Right lobe of liver (tissue), 6 donors: ENCODE data around the gene TCF12. TPM values are rescaled to one million over a fixed set of nuclear protein-coding genes. Genes with fewer than 3 reads are reported as not detected.
"Not testable (repeated sequence)": the region's sequence is repeated elsewhere in the genome, so short reads cannot be mapped to it uniquely, and the experiment has no call there.

Source experiments
- ATAC-seq, 4 donors: fragments of 200-7000 bp; cut with Tn5 transposase; one replicate each; pipeline ENCODE4 v1.9.1; 2020; ENCODE audit warnings: mild to moderate bottlenecking in 4 of 4, moderate library complexity in 4 of 4
- DNase-seq, 3 donors: peaks; one replicate each; pipeline ENCODE4 v3.0.0-alpha.2; 2020
- H3K27ac ChIP-seq, 3 donors: fragments of 200-600 bp; one replicate each; pipeline ENCODE4 v1.8.0; 2022
- H3K27me3 ChIP-seq, 2 donors: fragments of 200-600 bp; one replicate each; pipeline ENCODE4 v1.8.0; 2022
- H3K36me3 ChIP-seq, 4 donors: fragments of 200-600 bp; sonication (generic) in 1 of 4; one replicate each; pipeline versions ENCODE4 v1.5.1 to v1.8.0; 2017 to 2022; ENCODE audit warnings: control low read depth in 1 of 4
- H3K4me1 ChIP-seq, 4 donors: fragments of 200-600 bp; sonication (generic) in 1 of 4; one replicate each; pipeline versions ENCODE4 v1.5.1 to v1.8.0; 2017 to 2022; ENCODE audit warnings: control low read depth in 1 of 4
- H3K4me3 ChIP-seq, 3 donors: fragments of 200-600 bp; one replicate each; pipeline ENCODE4 v1.8.0; 2022
- H3K9me3 ChIP-seq, 4 donors: fragments of 200-600 bp; sonication (generic) in 1 of 4; one replicate each; pipeline versions ENCODE4 v1.5.1 to v1.8.0; 2017 to 2022; ENCODE audit warnings: control low read depth in 1 of 4
- CTCF ChIP-seq, 4 donors: fragments of 200-600 bp in 3 of 4; fragments of 450-650 bp in 1 of 4; IDR thresholded peaks; one replicate each; pipeline versions ENCODE4 v1.5.1 to v1.8.0; 2016 to 2022; ENCODE audit warnings: antibody characterized with exemption in 4 of 4, mild to moderate bottlenecking in 2 of 4
- POLR2A ChIP-seq: fragments of 450-650 bp; IDR thresholded peaks from one replicate; pipeline ENCODE4 v1.6.1; 2017; ENCODE audit warnings: antibody characterized with exemption, mild to moderate bottlenecking
- WGBS: methylation state at CpG from one replicate; pipeline ENCODE4 v1.1.6; 2018; ENCODE audit warnings: low coverage, low lambda C conversion rate; ENCODE audit not compliant: insufficient coverage; ENCODE audit errors: missing lambda C conversion rate; 5-methylcytosine and 5-hydroxymethylcytosine counted together
- intact Hi-C, 2 donors: fragments of 100-400 bp; cut with DNase I; formaldehyde crosslinking; loops; one replicate each; pipeline versions ENCODE4 v1.11.2 to v1.14.1; 2022
- total RNA-seq, 6 experiments: library from RNA; depleted of rRNA in 2 of 6; stranded (reverse); fragments of >200 nt in 2 of 6; fragmentation: NEBNext Ultra II Directional in 3 of 6; extraction: Animal tissue kit (Norgen Biotek cat#: 25700) in 3 of 6; gene quantifications; one replicate each; pipeline versions ENCODE4 v1.1.0 to v1.2.4, GENCODE V29; 2016 to 2023
- donor health status: DM: no; HTN: yes; CAD: no.
- donor health status: DM: no; HTN: no; CAD: no.
- donor health status: DM: no; HTN: no; CAD: no.
- donor health status: DM: no; HTN: yes; CAD: no.
- donor health status: DM: no; HTN: yes; CAD: no.

The TCF12 gene
- total RNA-seq, 6 experiments from 2014 or later: 28.9 to 41.9 (median 35.3) TPM

- WGBS: 92% methylated on average over 1 of the region's 1 CpG
- intact Hi-C loops: no loop called here
- no peak for ATAC-seq
These were observed 229.2 kb downstream of the TCF12 start for GRCh38 chr15:57147621-57148020.

GRCh38 chr15:57148262-57148661, 229.8 kb downstream of the TCF12 start:
- intact Hi-C loops: no loop called here
- Histone ChIP-seq H3K9me3 (peaks cover 0 to 3% (median 0%) of the 10 kb centered on the region in 4 donors), H3K36me3 (no peaks in the 10 kb centered on the region), H3K4me1 (peaks cover 0 to 21% (median 3%) of the 10 kb centered on the region in 4 donors), H3K4me3 (no peak overlapping the region), H3K27ac (no peak overlapping the region), H3K27me3 (no peaks in the 10 kb centered on the region)
- ATAC-seq: no peak
- no peak for TF ChIP-seq CTCF (IDR thresholded peaks at IDR 0.05)
- TF ChIP-seq POLR2A: no peak
- no peak for DNase-seq

More at GRCh38 chr15:57147621-57148020, 229.2 kb downstream of the TCF12 start:
- Histone ChIP-seq H3K4me1 (peaks cover 0 to 18% (median 3%) of the 10 kb centered on the region in 4 donors), H3K4me3 (no peak overlapping the region), H3K36me3 (no peaks in the 10 kb centered on the region), H3K9me3 (peaks cover 0 to 3% (median 0%) of the 10 kb centered on the region in 4 donors), H3K27me3 (no peaks in the 10 kb centered on the region), H3K27ac (no peak overlapping the region)
- TF ChIP-seq POLR2A (no peak), CTCF (IDR thresholded peaks at IDR 0.05) (no peak)
- DNase-seq: no peak

GRCh38 chr15:57149196-57149595, 230.8 kb downstream of the TCF12 start:
- intact Hi-C loops: no loop called here
- peaks cover 0 to 21% (median 3%) of the 10 kb centered on the region in 4 donors for H3K4me1 ChIP-seq
- ATAC-seq (peak in 2 of 4 donors; percentile 11 to 19), DNase-seq (no peak)
- no peaks in the 10 kb centered on the region for H3K27me3 ChIP-seq
- no peak for TF ChIP-seq POLR2A
- H3K4me3 ChIP-seq: no peak overlapping the region
- no peaks in the 10 kb centered on the region for H3K36me3 ChIP-seq
- H3K27ac ChIP-seq: no peak overlapping the region
- peaks cover 0 to 3% (median 0%) of the 10 kb centered on the region in 4 donors for H3K9me3 ChIP-seq

- H3K36me3 ChIP-seq: no peaks in the 10 kb centered on the region
- peaks cover 0 to 21% (median 3%) of the 10 kb centered on the region in 4 donors for H3K4me1 ChIP-seq
- ATAC-seq (no peak), DNase-seq (no peak)
- no peaks in the 10 kb centered on the region for H3K27me3 ChIP-seq
- H3K27ac ChIP-seq: no peak overlapping the region
- intact Hi-C loops: loop anchor here in 1 of 2 donors (10.0 kb wide), 1 partner anchor 55 kb away; no protein-coding TSS in a partner anchor
- TF ChIP-seq POLR2A: no peak
- TF ChIP-seq CTCF (IDR thresholded peaks at IDR 0.05): no peak
- WGBS: 83% methylated on average over 4 of the region's 4 CpGs
- H3K4me3 ChIP-seq: no peak overlapping the region
- peaks cover 0 to 3% (median 0%) of the 10 kb centered on the region in 4 donors for H3K9me3 ChIP-seq
These were observed 231.8 kb downstream of the TCF12 start for GRCh38 chr15:57150066-57150865.

- intact Hi-C loops: loop anchor here in 1 of 2 donors (10.0 kb wide), 1 partner anchor 54 kb away; no protein-coding TSS in a partner anchor
- H3K4me3 ChIP-seq, DNase-seq, H3K27ac ChIP-seq, H3K27me3 ChIP-seq, H3K9me3 ChIP-seq, ATAC-seq, H3K36me3 ChIP-seq: not testable (repeated sequence)
- WGBS: 100% methylated on average over 1 of the region's 1 CpG
- peaks cover 0 to 21% (median 5%) of the 10 kb centered on the region in 4 donors for H3K4me1 ChIP-seq
These were observed 232.4 kb downstream of the TCF12 start for GRCh38 chr15:57150866-57151203.
